GM04503 (cell line): Measurements from ENCODE around the gene NPLOC4.
"Not testable (repeated sequence)": the region's sequence is repeated elsewhere in the genome, so short reads cannot be mapped to it uniquely, and the experiment has no call there.

Experiments used
- DNase-seq: peaks from one replicate; pipeline ENCODE4 v3.0.0-alpha.2; 2012; ENCODE audit warnings: low read depth

NPLOC4 gene

DNA sequence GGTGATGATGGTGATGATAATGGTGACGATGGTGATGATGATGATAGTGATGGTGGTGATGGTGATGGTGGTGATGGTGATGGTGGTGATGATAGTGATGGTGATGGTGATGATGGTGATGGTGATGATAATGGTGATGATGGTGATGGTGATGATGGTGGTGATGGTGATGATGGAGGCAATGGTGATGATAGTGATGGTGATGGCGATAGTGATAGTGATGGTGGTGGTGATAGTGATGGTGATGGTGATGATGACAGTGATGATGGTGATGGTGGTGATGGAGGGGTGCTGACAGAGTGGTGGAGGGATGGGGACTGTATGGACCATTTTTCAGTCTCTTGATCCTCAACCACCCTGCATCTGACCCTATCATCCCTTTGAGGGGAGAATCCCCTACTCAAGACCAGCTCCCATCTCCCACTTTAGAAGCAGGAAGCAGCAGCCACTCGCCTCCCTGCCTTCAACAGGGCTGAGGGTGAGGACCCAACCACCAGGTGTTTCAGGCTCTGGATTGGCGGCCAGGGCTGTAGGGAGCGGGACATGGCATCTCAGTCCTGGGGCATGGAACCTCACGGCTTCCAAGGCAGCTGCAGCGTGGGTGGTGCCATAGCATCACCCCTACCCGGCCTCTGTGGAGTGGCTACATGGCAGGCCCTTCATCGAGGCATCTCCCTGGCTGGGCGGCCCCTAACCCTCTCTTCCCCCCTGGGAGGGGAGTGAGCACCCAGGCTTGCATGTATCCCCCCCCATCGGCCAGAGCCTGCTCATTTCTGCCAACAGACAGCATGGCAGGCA is 104.2 kb downstream of the NPLOC4 start:
- no peak for DNase-seq

DNA sequence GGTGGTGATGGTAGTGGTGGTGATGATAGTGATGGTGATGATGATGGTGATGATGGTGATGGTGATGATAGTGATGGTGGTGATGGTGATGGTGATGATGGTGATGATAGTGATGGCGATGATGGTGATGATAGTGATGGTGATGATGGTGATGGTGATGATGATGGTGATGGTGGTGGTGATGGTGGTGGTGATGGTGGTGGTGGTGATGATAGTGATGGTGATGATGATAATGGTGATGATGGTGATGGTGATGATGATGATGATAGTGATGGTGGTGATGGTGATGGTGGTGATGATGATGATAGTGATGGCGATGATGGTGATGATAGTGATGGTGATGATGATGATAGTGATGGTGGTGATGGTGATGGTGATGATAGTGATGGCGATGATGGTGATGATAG is 104.9 kb downstream of the NPLOC4 start:
- DNase-seq: not testable (repeated sequence)

DNA sequence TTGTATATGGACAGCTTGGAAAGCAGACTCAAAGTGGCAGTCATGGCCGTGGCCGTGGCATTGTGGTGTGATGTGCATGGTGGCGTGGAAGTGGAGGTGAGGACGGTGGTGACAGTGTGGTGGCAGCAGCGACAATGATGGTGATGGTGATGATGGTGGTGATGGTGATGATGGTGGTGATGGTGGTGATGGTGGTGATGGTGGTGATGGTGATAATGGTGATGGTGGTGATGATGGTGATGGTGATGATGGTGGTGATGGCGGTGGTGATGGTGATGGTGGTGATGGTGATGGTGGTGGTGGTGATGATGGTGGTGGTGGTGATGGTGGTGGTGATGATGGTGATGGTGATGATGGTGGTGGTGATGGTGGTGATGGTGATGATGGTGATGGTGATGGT is 105.9 kb downstream of the NPLOC4 start:
- not testable (repeated sequence) for DNase-seq

DNA sequence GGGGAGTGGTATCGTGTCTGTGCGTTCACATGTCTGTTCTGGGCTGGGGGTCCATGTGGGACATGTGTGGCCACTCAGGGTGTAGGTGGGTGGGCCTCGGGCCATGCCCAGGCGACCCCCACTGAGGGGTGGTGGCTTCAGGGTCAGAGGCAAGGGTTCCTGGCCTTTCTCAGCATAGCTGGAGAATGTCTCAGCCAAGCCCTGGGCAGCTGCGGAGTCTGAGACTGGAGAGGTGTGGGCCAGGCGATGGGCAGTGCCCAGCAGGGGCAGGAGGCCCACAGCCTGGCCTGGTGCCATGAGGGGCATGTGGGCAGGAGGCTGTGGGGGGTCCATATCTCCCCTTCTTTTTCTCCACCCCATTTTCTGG is 107.5 kb downstream of the NPLOC4 start:
- DNase-seq: no peak

DNA sequence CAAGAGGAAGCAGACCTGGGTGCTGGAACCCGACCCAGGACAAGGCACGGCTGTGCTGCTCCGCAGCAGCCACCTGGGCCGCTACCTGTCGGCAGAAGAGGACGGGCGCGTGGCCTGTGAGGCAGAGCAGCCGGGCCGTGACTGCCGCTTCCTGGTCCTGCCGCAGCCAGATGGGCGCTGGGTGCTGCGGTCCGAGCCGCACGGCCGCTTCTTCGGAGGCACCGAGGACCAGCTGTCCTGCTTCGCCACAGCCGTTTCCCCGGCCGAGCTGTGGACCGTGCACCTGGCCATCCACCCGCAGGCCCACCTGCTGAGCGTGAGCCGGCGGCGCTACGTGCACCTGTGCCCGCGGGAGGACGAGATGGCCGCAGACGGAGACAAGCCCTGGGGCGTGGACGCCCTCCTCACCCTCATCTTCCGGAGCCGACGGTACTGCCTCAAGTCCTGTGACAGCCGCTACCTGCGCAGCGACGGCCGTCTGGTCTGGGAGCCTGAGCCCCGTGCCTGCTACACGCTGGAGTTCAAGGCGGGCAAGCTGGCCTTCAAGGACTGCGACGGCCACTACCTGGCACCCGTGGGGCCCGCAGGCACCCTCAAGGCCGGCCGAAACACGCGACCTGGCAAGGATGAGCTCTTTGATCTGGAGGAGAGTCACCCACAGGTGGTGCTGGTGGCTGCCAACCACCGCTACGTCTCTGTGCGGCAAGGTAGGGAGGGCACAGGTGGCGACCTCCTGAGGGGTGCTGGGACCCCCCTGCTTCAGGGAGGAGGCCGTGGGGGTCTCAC is 108.1 kb downstream of the NPLOC4 start:
- DNase-seq: no peak

DNA sequence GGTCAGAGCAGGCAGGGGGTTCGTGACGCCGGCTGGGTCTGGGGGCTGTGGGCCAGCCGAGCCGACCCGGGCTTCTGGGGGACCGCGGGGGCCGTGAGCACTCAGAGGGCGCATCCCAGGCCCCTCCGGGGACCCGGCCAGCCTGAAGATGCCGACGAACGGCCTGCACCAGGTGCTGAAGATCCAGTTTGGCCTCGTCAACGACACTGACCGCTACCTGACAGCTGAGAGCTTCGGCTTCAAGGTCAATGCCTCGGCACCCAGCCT is 108.6 kb downstream of the NPLOC4 start:
- no peak for DNase-seq

DNA sequence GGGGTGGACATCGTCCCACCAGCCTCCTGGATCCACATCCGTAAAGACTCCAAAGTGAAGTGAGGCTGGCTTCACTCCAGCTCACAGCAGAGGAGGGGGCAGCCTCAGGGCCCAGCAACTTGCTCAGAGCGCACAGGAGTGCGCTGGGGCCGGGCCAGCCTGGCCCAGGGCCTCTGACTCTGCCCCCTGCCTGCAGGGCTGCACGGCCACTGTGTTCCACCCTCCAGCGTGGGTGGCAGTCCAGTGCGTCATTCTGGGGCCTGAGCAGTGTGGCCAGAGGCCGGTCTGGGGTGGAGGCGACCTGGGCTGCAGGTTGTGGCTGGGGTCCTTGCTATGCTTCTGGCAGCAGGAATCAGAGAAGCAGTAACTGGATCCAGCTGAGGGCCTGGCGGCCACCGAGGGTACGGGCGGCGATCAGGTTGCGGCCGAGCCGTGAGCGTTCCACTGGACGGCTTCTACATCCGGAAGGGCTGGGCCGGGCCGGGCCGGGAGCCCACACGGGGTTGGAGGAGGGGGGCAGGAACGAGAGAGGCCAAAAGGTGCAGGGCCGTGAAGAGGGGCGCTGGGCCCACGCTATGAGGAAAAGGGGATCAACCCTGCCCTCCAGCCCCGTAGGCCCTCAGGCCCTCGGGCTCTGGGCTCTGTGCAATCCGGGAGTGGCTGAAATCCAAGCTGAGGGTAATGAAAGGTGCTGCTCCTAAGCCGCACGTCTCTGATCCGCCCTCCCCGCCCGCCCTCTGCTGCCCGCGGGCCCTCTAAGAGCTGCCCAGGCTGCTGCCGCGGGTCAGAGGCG is 109.1 kb downstream of the NPLOC4 start, which contains the start of gene FSCN2:
Gene FSCN2, plus strand, starts transcription at position 787 of the 793 bp plus-strand sequence. CDS start 155 bp downstream, outside the sequence.
- DNase-seq: no peak

DNA sequence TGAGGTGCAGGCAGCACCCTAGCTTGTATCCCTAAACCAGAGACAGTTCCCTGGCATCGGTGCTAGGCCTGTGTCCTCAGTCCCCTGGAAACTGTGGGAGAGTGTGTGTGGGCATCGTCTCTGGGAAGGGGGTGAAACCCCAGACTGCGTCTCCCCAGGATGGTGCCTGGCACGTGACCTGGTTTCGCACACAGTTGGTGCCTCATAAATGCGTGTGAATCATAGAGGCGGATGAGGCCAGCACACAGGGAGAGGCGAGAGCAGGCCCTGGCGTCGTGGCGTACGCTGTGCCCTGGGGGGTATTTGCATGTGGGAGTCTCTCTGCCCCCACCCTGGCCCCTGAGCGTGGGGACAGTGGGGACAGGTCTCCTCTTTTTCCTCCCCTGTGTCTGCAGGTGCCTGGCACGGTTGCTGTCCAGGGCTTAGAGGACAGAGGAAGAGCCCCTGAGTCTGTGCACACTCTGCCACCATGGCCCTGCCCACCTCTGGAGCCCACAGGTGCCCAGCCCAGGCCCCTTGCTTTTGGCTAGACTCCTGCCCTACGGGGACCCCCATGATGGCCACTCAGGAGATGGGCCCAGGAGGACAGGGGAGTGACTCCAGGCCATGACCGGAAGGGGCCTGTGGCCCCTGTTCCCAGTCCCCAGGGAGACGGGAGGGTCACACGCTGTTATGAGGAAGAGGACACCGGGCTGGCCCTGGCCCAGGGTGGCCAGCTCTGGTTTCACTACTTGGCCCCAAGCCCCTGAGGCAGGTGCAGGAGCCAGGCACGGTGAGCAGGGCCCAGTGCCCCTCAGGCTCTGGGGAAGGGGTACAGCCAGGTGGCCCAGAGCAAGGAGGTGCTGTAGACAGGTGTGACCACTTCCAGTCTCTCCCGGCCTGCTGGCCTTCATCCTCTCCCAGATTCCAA is 110.0 kb downstream of the NPLOC4 start:
- no peak for DNase-seq

DNA sequence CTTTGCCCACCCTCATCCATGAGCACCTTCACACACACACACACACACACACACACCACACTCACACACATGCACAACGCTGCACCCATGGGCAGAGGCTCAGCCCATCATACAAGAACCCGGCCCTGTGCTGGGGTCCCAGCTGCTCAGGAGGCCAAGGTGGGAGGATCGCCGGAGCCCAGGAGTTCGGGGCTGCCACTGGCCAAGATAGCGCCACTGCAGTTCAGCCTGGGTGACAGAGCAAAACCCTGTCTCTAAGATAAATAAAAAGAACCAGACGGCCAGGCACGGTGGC is 112.1 kb downstream of the NPLOC4 start:
- DNase-seq: no peak

DNA sequence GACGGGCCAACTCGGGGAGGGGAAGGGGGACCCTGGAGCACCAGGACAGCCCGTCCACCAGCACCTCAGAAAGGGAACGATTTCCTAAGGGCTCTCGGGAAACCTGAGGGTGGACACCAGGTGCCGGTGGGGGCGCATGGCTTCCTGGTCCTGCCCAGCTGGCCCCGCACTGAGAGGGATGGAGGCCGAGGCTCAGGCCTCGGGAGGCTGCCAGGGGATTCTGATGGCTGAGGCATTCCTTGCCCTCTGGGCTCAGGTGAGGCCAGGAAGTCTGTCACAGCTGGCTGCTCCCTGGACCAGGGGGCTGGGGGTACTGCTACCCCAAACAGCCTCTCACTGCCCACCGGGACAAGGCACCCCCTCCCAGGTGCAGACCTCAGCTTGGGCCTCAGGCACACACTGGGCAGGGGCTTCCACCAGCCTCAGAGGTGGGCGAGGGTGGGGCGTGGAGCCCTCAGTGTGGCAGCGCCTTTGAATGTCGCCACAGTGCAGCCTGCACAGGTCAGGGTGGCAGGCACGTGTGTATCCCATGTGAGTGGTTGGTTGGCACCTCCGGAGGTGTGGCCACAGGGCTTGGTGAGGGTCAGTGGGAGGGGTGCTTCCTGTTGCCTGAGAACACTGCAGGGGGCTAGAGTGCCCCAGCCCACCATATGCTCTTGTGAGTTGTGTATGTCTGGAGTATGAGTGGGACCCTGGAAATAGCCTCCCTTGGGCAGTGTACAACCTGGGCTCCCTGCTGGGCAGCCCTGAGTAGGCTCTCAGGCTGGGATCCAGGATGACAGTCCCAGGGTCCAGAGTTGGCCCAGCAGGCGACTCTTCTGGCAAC is 112.7 kb downstream of the NPLOC4 start:
- DNase-seq: no peak

DNA sequence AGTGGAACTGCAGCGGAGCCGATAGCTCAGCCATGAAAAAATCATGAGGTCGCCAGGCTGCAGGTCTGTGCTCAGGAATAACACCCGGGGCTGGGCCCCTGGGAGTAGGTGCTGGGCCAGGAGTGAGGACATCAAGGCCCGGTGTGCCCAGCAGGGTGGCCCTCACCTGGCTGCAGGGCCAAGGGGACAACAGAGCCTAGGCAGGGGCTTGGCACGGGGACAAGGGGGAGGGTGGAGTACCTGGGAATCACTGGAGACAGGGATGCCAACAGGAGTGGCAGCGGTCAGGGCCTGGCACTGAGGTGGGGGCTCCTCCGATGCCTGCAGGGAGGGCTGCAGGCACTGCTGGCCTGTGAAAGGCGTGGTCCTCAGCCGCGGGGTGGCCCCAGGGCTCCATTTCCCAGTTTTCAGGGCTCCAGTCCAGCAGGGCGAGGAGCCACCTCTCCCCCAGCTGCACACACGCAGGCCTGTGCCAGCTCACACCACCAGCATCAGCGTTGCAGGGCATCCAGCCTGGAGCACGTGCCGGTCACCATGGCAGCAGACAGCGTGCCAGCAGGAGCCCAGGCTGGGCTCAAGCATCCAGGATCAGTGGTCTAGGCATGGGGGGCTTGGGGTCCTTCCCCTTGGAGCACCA is 113.4 kb downstream of the NPLOC4 start:
- no peak for DNase-seq

DNA sequence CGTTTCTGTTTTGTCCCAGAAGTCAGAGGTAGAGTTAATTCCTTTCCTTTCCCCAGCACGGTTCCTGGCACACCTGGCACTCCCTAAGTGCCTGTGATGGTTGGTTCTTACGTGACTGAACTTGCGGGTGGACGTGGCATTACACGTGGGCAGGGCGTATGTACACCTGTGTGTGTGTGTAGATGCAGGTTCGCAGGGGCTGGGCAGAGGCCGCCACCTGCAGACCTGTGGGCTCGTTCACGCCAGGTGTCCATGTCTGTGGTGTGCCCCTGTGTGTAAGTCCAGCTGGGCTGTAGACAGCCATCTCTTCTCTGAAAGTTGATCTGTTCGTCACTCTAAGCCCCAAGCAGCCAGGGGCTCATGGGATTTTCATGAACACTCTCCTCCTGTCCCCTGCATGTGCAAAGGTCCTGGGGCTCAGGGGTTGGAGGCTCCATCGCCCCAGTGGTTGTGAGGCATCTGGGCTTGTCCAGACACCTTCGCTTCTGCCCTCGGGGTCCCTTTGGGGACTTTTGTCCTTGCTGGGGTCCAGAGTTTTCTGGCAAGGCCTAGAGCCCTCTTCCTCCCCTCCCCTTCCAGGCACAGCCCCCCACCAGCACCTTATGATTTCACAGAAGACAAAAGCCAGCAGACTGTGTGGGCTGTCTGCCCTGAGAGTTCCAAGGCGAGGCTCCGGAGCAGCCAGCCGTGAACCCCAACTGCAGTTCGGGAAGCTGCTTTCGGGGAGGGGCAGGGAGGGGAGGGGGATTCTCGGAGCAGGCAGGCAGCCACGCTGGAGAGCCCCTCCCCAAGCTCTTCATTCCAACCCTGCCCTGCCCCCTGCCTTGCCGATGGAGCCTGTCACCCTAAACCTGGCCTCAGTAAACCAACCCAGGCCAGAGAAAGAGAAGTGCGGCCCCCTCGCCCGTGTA is 114.2 kb downstream of the NPLOC4 start:
- no peak for DNase-seq

DNA sequence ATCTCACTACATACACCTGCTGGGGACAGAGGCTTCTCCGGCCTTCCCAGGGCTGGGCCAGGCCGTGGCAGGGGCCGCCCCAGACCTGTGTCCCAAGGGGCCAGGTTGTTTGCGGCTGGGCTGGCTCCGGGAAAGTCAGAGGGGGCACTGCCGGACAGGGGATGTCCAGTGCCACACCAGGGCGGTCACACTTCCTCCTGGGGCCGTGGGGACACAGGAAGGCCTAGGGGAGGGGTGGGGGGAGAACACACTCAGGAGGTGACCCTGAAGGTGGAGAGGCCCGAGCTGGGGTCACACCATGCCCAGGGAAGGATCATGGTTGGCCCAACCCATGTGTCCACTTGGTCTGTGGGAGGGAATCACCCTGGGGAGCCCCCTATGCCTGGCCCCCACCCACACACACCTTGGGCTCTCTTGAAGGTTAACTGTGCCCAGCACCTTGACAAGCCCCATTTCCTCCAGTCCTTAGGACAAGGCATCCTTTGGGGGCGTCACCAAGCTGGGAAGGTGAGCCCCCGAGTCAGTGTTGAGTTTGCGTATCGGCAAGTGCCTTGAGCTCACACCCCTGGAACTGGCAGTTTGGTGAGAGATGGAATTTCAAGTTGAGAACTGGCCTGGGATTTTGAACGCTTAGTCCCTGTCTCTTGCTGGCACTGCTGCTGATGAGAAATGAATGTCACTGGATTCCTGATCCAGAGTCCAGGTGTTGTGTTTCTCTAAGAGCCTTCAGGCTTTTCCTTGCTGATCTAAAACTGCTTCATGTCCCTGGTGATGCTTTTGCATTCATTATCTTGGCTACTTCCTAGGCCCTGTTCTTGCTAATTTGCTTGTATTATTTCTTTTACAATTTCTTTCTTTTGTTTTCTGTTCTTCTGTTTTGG is 116.7 kb downstream of the NPLOC4 start:
- no peak for DNase-seq

DNA sequence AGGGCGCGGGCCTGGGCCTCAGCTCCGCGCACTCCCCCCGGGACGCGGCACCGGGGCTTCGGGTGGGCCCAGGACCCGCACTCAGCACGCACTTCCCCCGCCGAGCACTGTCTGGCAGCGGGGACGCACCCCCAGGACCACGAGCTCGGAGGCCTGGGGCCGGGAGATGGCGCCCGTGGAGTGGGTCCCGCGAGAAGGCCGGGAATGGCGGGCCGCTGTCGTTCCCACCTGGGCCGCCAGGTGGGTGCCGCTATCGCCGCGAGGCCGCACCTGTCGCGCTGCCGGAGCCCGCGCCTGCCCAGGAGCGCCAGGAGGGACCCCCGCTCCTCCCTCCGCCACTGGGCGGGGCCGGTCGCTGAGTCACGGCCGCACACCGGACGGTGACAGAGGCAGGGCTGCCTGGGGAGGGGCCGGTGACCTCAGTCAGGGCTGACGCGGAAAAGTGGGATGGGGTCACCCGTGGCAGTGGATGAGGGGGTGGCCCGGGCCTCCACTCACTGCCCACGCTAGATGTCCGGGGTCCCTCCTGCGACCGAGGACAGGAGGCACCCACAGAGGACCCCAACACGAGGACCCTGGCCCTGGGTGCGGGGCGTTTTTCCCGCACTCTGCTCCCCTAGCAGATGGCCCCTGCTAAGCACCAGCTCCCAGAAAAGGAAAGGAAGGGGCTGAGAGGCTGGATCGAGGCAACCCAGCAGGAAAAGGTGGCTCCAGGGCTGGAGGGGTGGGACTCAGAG is 117.5 kb downstream of the NPLOC4 start:
- DNase-seq: no peak

DNA sequence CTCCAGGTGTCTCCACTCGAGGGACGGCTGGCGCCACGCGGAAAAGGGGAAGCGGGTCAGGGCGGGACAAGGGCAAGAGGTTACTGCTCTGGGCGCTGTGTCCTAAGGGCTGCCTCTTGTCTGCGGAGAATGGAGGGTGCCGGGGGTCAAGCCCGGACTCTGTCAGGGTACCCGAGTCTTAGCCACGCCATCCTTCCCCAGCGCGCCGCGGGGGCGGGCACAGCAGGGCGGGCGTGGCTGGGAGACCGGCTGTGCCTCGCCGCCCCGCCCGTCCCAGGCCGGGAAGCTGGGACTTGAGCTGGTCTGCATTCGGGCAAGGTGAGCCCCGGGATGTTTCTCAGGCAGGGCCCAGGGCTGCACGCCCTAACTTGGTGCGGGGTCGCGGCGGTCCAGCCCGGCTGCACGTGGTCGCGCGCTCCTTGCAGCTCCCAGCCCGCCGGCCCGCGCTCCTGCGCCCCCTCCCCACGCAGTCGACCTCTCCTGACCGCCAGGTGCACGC is 118.1 kb downstream of the NPLOC4 start:
- DNase-seq: no peak

DNA sequence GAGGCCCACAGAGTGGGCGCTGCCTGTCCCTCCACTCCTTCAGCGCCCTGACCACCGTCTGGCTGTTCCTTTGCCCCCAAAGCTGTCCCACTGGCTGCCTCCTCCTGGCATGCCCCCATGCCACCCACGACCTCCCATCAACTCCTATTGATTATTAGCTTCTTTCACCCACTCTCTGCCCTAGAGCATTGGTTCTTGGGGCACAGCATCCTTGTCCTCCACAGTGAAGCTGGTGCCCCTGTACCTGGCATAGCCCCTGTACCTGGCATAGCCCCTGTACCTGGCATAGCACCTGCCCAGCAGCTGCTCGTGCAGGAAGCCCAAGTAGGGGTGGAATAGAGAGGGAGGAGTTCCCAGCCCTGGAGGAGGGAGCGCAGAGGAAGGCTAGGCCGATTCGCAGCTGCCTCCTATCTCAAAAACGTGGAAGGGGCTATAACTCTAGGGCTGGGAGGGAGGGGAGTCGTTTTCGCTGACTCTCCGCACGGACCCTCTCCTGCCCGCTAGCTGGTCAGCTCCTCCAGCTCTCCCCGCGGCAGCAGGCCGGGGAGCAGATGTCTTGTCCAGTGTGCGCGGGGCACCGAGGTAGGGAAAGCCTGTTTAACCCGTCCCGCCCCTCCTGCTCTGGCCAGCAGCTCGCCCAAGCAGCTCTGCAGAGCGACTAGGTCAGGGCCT is 118.7 kb downstream of the NPLOC4 start:
- no peak for DNase-seq
